IMR-90 (cell line): Measurements from ENCODE around the gene CCR9.

Experiments
- RFX5 ChIP-seq: IDR thresholded peaks from 2 replicates; pipeline ENCODE4 v1.8.0; 2012; ENCODE audit warnings: low read depth, mild to moderate bottlenecking, low read length, moderate library complexity
- TF ChIP-seq, protein P1 (sequence below): conservative IDR thresholded peaks from 2 replicates; pipeline ENCODE4 v1.5.1; 2012; ENCODE audit warnings: mild to moderate bottlenecking, low read depth, low read length, improper control_type of control experiment

DNA sequence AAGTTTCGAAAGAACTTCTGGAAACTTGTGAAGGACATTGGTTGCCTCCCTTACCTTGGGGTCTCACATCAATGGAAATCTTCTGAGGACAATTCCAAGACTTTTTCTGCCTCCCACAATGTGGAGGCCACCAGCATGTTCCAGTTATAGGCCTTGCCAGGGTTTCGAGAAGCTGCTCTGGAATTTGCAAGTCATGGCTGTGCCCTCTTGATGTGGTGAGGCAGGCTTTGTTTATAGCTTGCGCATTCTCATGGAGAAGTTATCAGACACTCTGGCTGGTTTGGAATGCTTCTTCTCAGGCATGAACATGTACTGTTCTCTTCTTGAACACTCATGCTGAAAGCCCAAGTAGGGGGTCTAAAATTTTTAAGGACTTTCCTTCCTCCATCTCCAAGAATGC, 61.0 kb downstream of the CCR9 start:
- TF ChIP-seq RFX5 = no peak
- TF ChIP-seq, protein P1, sequence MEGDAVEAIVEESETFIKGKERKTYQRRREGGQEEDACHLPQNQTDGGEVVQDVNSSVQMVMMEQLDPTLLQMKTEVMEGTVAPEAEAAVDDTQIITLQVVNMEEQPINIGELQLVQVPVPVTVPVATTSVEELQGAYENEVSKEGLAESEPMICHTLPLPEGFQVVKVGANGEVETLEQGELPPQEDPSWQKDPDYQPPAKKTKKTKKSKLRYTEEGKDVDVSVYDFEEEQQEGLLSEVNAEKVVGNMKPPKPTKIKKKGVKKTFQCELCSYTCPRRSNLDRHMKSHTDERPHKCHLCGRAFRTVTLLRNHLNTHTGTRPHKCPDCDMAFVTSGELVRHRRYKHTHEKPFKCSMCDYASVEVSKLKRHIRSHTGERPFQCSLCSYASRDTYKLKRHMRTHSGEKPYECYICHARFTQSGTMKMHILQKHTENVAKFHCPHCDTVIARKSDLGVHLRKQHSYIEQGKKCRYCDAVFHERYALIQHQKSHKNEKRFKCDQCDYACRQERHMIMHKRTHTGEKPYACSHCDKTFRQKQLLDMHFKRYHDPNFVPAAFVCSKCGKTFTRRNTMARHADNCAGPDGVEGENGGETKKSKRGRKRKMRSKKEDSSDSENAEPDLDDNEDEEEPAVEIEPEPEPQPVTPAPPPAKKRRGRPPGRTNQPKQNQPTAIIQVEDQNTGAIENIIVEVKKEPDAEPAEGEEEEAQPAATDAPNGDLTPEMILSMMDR = no peak
